Measurements from ENCODE around the gene TMEM132C. TPM values are rescaled to one million over a fixed set of nuclear protein-coding genes. Genes with fewer than 3 reads are reported as not detected.

The TMEM132C gene
- total RNA-seq, 1 experiment from 2014 or later = 0.14 TPM

- Histone ChIP-seq H3K36me3 (replicated peaks; ENCODE audit: control insufficient read depth, insufficient read depth, low read length) (no peaks in the 10 kb centered on the region), H3K4me3 (ENCODE audit: insufficient read depth, low read depth, low read length) (no peak overlapping the region), H3K27me3 (ENCODE audit: control insufficient read depth, insufficient read depth, low read length) (peaks cover 6% of the 10 kb centered on the region)
- peak; percentile 38 for DNase-seq
These were observed 72.2 kb downstream of the TMEM132C start for GRCh38 chr12:128339126-128339520.

GRCh38 chr12:128339631-128340030 is 72.7 kb downstream of the TMEM132C start:
- Histone ChIP-seq H3K4me3 (ENCODE audit: insufficient read depth, low read depth, low read length) (no peak overlapping the region), H3K27me3 (ENCODE audit: control insufficient read depth, insufficient read depth, low read length) (peaks cover 6% of the 10 kb centered on the region), H3K36me3 (replicated peaks; ENCODE audit: control insufficient read depth, insufficient read depth, low read length) (no peaks in the 10 kb centered on the region)
- DNase-seq = no peak

- no peak for DNase-seq
- Histone ChIP-seq H3K4me3 (ENCODE audit: insufficient read depth, low read depth, low read length) (no peak overlapping the region), H3K27me3 (ENCODE audit: control insufficient read depth, insufficient read depth, low read length) (no peaks in the 10 kb centered on the region; the same call in 1 of the 2 replicates), H3K36me3 (replicated peaks; ENCODE audit: control insufficient read depth, insufficient read depth, low read length) (no peaks in the 10 kb centered on the region)
These were observed 86.3 kb downstream of the TMEM132C start for GRCh38 chr12:128353301-128353700.

DNA sequence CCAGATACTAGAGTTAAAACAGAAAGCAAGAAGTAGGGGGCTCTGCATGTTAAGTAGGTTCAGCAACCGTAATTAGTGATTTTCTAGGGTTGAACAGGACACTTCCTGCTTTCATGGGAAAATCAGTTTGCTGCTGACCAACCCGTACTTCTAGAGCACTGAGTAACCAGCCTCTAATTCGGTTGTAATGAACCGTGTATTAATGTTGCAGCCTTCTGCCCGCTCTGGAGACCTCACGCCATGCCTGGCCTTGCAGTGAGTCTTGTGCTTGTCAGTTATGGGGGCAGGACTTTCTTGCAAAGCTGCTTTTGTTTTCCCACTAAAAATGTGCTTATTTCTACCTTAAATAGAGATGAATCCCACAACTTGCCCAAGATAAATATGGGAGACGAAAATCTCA is 89.6 kb downstream of the TMEM132C start:
- H3K4me3 ChIP-seq (ENCODE audit: insufficient read depth, low read depth, low read length) = no peak overlapping the region
- H3K27me3 ChIP-seq (ENCODE audit: control insufficient read depth, insufficient read depth, low read length) = no peaks in the 10 kb centered on the region; the same call in 1 of the 2 replicates
- no peak for DNase-seq
- no peaks in the 10 kb centered on the region for H3K36me3 ChIP-seq (replicated peaks; ENCODE audit: control insufficient read depth, insufficient read depth, low read length)

GRCh38 chr12:128361400-128361995 is 94.5 kb downstream of the TMEM132C start:
- DNase-seq = no peak
- Histone ChIP-seq H3K4me3 (ENCODE audit: insufficient read depth, low read depth, low read length) (no peak overlapping the region), H3K36me3 (replicated peaks; ENCODE audit: control insufficient read depth, insufficient read depth, low read length) (no peaks in the 10 kb centered on the region), H3K27me3 (ENCODE audit: control insufficient read depth, insufficient read depth, low read length) (peaks cover 23% of the 10 kb centered on the region)

DNA sequence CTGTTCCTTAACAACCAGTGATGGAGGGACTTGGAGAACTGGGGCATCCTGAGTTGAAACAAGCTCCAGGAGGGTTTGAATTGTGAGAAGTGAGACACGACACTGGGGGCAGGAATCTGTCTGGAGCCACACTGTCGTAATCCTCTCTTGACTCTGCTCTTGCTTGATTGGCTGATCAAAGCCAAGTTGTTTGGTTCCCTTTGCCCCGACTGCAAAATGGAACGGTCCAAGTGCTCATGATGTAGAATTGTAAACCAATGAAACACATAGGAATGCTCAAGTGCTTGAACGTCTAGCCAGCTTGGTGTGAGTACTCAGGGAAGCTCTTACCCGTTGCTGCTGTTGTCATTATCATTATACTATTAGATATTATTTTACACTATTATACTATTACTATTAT is 98.1 kb downstream of the TMEM132C start:
- Histone ChIP-seq H3K36me3 (replicated peaks; ENCODE audit: control insufficient read depth, insufficient read depth, low read length) (no peaks in the 10 kb centered on the region), H3K27me3 (ENCODE audit: control insufficient read depth, insufficient read depth, low read length) (peaks cover 30% of the 10 kb centered on the region), H3K4me3 (ENCODE audit: insufficient read depth, low read depth, low read length) (no peak overlapping the region)
- DNase-seq = no peak

- Histone ChIP-seq H3K4me3 (ENCODE audit: insufficient read depth, low read depth, low read length) (peak overlapping the region; percentile 31), H3K27me3 (ENCODE audit: control insufficient read depth, insufficient read depth, low read length) (peaks cover 30% of the 10 kb centered on the region)
These were observed 98.8 kb downstream of the TMEM132C start for GRCh38 chr12:128365651-128366231.

DNA sequence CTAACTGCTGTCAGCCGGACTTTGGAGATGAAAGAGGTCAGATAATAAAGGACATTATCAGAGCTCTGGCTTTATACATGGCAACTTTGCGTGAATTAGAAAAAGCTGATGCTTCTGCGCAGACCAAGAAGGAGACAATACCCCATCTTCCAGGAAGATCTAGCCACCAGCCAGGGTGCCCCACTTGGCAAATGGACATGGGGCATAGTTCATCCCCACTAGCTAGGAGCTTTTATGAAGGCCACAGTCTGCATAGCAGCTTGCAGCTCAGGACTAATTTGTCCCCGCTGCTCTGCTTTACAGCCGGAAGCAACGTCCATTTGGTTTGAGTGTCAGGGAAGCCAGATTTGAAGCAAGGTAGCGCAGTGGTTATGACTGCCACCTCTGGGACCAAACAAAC is 101.0 kb downstream of the TMEM132C start:
- no peak for DNase-seq
- H3K27me3 ChIP-seq (ENCODE audit: control insufficient read depth, insufficient read depth, low read length) = peaks cover 30% of the 10 kb centered on the region
- no peaks in the 10 kb centered on the region for H3K36me3 ChIP-seq (replicated peaks; ENCODE audit: control insufficient read depth, insufficient read depth, low read length)
- no peak overlapping the region for H3K4me3 ChIP-seq (ENCODE audit: insufficient read depth, low read depth, low read length)

More at GRCh38 chr12:128365651-128366231, 98.8 kb downstream of the TMEM132C start:
- peak; percentile 65 for DNase-seq
- H3K36me3 ChIP-seq (replicated peaks; ENCODE audit: control insufficient read depth, insufficient read depth, low read length) = no peaks in the 10 kb centered on the region

- peaks cover 24% of the 10 kb centered on the region for H3K27me3 ChIP-seq (ENCODE audit: control insufficient read depth, insufficient read depth, low read length)
- no peaks in the 10 kb centered on the region for H3K36me3 ChIP-seq (replicated peaks; ENCODE audit: control insufficient read depth, insufficient read depth, low read length)
- peak; percentile 66 for DNase-seq
- H3K4me3 ChIP-seq (ENCODE audit: insufficient read depth, low read depth, low read length) = no peak overlapping the region
These were observed 114.6 kb downstream of the TMEM132C start for GRCh38 chr12:128381541-128381940.

- Histone ChIP-seq H3K4me3 (ENCODE audit: insufficient read depth, low read depth, low read length) (no peak overlapping the region), H3K27me3 (ENCODE audit: control insufficient read depth, insufficient read depth, low read length) (peaks cover 24% of the 10 kb centered on the region), H3K36me3 (replicated peaks; ENCODE audit: control insufficient read depth, insufficient read depth, low read length) (no peaks in the 10 kb centered on the region)
- no peak for DNase-seq
These were observed 115.0 kb downstream of the TMEM132C start for GRCh38 chr12:128381946-128382345.

DNA sequence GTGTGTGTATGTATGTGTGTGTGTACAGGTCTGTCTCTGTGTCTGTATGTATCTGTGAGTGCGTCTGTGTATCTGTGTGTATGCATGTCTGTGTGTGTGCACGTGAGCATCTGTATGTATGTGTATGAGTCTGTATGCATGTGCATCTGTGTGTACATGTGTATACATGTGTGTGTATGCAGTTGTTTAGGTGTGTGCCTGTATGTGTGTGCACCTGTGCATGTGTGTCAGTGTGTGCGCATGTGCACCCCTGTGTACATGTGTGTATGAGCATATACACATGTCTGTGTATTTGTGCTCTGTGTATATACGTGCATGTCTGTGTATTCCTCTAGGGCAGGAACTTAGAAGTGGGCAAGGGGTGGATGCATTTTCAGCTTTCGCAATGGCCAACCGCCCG is 116.0 kb downstream of the TMEM132C start:
- DNase-seq = no peak
- H3K27me3 ChIP-seq (ENCODE audit: control insufficient read depth, insufficient read depth, low read length) = peaks cover 24% of the 10 kb centered on the region
- no peaks in the 10 kb centered on the region for H3K36me3 ChIP-seq (replicated peaks; ENCODE audit: control insufficient read depth, insufficient read depth, low read length)
- no peak overlapping the region for H3K4me3 ChIP-seq (ENCODE audit: insufficient read depth, low read depth, low read length)

- peak; percentile 72 for DNase-seq
- H3K27me3 ChIP-seq (ENCODE audit: control insufficient read depth, insufficient read depth, low read length) = peaks cover 24% of the 10 kb centered on the region
- H3K4me3 ChIP-seq (ENCODE audit: insufficient read depth, low read depth, low read length) = no peak overlapping the region
- H3K36me3 ChIP-seq (replicated peaks; ENCODE audit: control insufficient read depth, insufficient read depth, low read length) = no peaks in the 10 kb centered on the region
These were observed 116.5 kb downstream of the TMEM132C start for GRCh38 chr12:128383357-128383937.

DNA sequence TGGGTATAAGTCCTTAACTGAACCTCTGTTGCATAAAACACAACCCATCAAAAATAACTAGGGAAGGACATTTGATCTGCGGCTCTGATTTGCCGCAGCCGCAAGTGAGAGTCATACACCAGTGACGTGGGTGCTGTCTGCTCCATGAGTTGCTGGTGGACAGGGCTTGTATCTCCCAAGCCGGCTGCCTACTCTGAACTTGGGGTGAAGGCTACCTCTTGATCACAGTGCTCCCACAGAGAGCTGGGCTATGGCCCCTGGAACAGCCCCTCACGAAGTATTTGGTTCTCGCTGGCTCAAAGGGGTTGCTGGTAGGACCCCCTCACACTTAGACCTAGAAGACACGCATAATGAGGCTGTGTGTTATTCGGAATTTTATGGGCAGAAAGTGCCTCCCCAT is 118.8 kb downstream of the TMEM132C start:
- peaks cover 17% of the 10 kb centered on the region for H3K27me3 ChIP-seq (ENCODE audit: control insufficient read depth, insufficient read depth, low read length)
- no peak for DNase-seq
- no peak overlapping the region for H3K4me3 ChIP-seq (ENCODE audit: insufficient read depth, low read depth, low read length)
- no peaks in the 10 kb centered on the region for H3K36me3 ChIP-seq (replicated peaks; ENCODE audit: control insufficient read depth, insufficient read depth, low read length)

DNA sequence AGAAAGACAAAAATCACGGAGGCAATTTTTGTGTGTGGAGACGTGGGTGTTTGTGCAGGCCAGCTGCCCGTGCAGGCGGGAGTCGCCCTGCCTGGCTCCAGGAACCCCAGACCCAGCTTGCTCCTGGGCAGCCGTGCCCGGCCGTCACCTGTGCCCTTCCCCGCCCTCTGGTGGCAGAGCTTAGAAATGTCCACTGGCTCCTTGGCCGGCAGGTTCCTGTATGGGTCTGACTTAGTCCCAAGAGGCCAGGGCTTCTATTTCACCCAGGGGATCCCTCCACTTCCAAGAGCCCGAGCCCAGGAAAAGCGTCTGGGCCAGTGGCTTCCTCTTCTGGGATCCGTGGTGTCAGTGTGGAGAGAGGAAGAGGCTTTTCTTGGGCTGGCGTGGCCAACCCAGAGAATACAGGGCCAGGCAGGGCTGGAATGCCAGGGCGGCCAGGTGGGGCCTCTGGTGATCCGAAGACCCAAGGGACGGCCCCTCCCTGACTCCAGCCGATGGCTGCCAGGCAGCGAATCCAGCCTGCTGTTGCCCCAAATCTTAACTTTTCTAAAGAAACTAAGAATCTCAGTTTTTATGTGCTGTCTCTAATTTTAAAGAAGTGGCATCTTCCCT is 120.9 kb downstream of the TMEM132C start:
- H3K36me3 ChIP-seq (replicated peaks; ENCODE audit: control insufficient read depth, insufficient read depth, low read length) = no peaks in the 10 kb centered on the region
- peaks cover 4% of the 10 kb centered on the region for H3K27me3 ChIP-seq (ENCODE audit: control insufficient read depth, insufficient read depth, low read length)
- no peak overlapping the region for H3K4me3 ChIP-seq (ENCODE audit: insufficient read depth, low read depth, low read length)
- peak; percentile 89 for DNase-seq

- Histone ChIP-seq H3K4me3 (ENCODE audit: insufficient read depth, low read depth, low read length) (no peak overlapping the region), H3K36me3 (replicated peaks; ENCODE audit: control insufficient read depth, insufficient read depth, low read length) (no peaks in the 10 kb centered on the region), H3K27me3 (ENCODE audit: control insufficient read depth, insufficient read depth, low read length) (peaks cover 4% of the 10 kb centered on the region)
- peak; percentile 21 for DNase-seq
These were observed 121.6 kb downstream of the TMEM132C start for GRCh38 chr12:128388461-128389000.
